IPS DF 4.7 (cell line): ENCODE results near the gene NCKAP1.
"Not testable (repeated sequence)": the region's sequence is repeated elsewhere in the genome, so short reads cannot be mapped to it uniquely, and the experiment has no call there.

Experiments
- DNase-seq: peaks from one replicate; pipeline ENCODE4 v3.0.0-alpha.2; 2013; ENCODE audit warnings: low spot score; ENCODE audit errors: extremely low read depth

Gene NCKAP1

GRCh38 chr2:183001948-183002347, 36.3 kb downstream of the NCKAP1 start:
- DNase-seq: no peak

- DNase-seq: no peak
Measured at GRCh38 chr2:183000846-183001245, 37.4 kb downstream of the NCKAP1 start.

- DNase-seq: no peak
Measured at GRCh38 chr2:182999348-183000028, 38.8 kb downstream of the NCKAP1 start.

- DNase-seq: no peak
Measured at GRCh38 chr2:182994228-182994912, 43.9 kb downstream of the NCKAP1 start.

GRCh38 chr2:182982941-182983340, 55.3 kb downstream of the NCKAP1 start:
- no peak for DNase-seq

GRCh38 chr2:182981475-182981874, 56.8 kb downstream of the NCKAP1 start:
- DNase-seq: not testable (repeated sequence)

GRCh38 chr2:182980652-182981051, 57.6 kb downstream of the NCKAP1 start:
- no peak for DNase-seq

GRCh38 chr2:182980115-182980514, 58.1 kb downstream of the NCKAP1 start:
- DNase-seq: no peak

- no peak for DNase-seq
Measured at GRCh38 chr2:182977463-182977862, 60.8 kb downstream of the NCKAP1 start.

GRCh38 chr2:182973441-182974352, 64.6 kb downstream of the NCKAP1 start:
- no peak for DNase-seq

- DNase-seq: no peak
Measured at GRCh38 chr2:182972548-182972942, 65.7 kb downstream of the NCKAP1 start.

GRCh38 chr2:182971820-182972547, 66.3 kb downstream of the NCKAP1 start:
- no peak for DNase-seq

GRCh38 chr2:182970486-182970885, 67.8 kb downstream of the NCKAP1 start:
- DNase-seq: no peak

- no peak for DNase-seq
Measured at GRCh38 chr2:182968493-182968892, 69.8 kb downstream of the NCKAP1 start.

- not testable (repeated sequence) for DNase-seq
Measured at GRCh38 chr2:182966356-182966755, 71.9 kb downstream of the NCKAP1 start.

GRCh38 chr2:182962641-182963040, 75.6 kb downstream of the NCKAP1 start:
- no peak for DNase-seq

- not testable (repeated sequence) for DNase-seq
Measured at GRCh38 chr2:182960869-182961268, 77.4 kb downstream of the NCKAP1 start.

- DNase-seq: no peak
Measured at GRCh38 chr2:182954789-182955188, 83.5 kb downstream of the NCKAP1 start.

- DNase-seq: no peak
Measured at GRCh38 chr2:182952741-182953450, 85.4 kb downstream of the NCKAP1 start.

- no peak for DNase-seq
Measured at GRCh38 chr2:182951948-182952663, 86.2 kb downstream of the NCKAP1 start.
